ENCODE data around the gene TMEM63A. TPM values are rescaled to one million over a fixed set of nuclear protein-coding genes. Genes with fewer than 3 reads are reported as not detected.

Gene TMEM63A
- total and polyA plus RNA-seq, 2 donors (not counting 3 experiments of a cell fraction or from before 2014, with no cell fraction given) = 28.7 to 41.4 TPM

GRCh38 chr1:225840223-225840610 is 42.0 kb downstream of the TMEM63A start:
- POLR2A ChIA-PET = no interaction called here
- DNase-seq (ENCODE audit: low read depth, low spot score) (no peak), FAIRE-seq (no peak)
- TF ChIP-seq EZH2 (IDR thresholded peaks at IDR 0.05; ENCODE audit: borderline replicate concordance, low read depth, low read length, severe bottlenecking) (no peak), MYC (IDR thresholded peaks at IDR 0.05; ENCODE audit: low read depth, low read length) (no peak), FOS (IDR thresholded peaks at IDR 0.05; ENCODE audit: borderline replicate concordance, insufficient read depth, low read length) (no peak), CTCF (IDR thresholded peaks at IDR 0.05; ENCODE audit: extremely low read depth in 1 of 2, insufficient read depth in 1 of 2, low read depth in 1 of 2, low read length in 2 of 2) (no peak), GATA2 (IDR thresholded peaks at IDR 0.05; ENCODE audit: insufficient read depth, insufficient read length, low read depth, low read length) (no peak), POLR2AphosphoS5 (IDR thresholded peaks at IDR 0.05; ENCODE audit: insufficient read depth, low read depth, low read length) (no peak), MAX (IDR thresholded peaks at IDR 0.05; ENCODE audit: insufficient read depth, insufficient read length) (no peak), POLR2A (IDR thresholded peaks at IDR 0.05; ENCODE audit: low read depth, low read length) (no peak), JUN (IDR thresholded peaks at IDR 0.05; ENCODE audit: borderline replicate concordance, insufficient read depth, insufficient read length, low read depth) (no peak)
- Histone ChIP-seq H3K9me1 (replicated peaks; ENCODE audit: control insufficient read depth, extremely low read depth, insufficient read depth, low read length) (no peaks in the 10 kb centered on the region), H4K20me1 (replicated peaks; ENCODE audit: control insufficient read depth, extremely low read depth, insufficient read depth, low read length) (no peaks in the 10 kb centered on the region), H3K9me3 (replicated peaks; ENCODE audit: control insufficient read depth, insufficient read depth, low read length) (no peaks in the 10 kb centered on the region), H3K79me2 (ENCODE audit: control insufficient read depth, insufficient read depth, low read length) (no peaks in the 10 kb centered on the region), H3K4me2 (ENCODE audit: insufficient read depth, low read length) (no peak overlapping the region), H3K36me3 (ENCODE audit: control insufficient read depth in 2 of 2, extremely low read depth in 1 of 2, insufficient read depth in 2 of 2, low read length in 2 of 2) (peaks cover 0 to 3% of the 10 kb centered on the region in 2 experiments), H3K9ac (replicated peaks; ENCODE audit: extremely low read depth, insufficient read depth, low read length) (no peak overlapping the region), H2AFZ (ENCODE audit: low read depth, low read length) (no peak overlapping the region), H3K4me1 (ENCODE audit: control insufficient read depth, extremely low read depth, insufficient read depth, low read length) (no peaks in the 10 kb centered on the region), H3K27ac (ENCODE audit: insufficient read depth, low read depth, low read length) (no peak overlapping the region), H3K27me3 (ENCODE audit: control insufficient read depth in 2 of 2, insufficient read depth in 2 of 2, low read length in 2 of 2) (no peaks in the 10 kb centered on the region), H3K4me3 (replicated peaks in 1 of 3; ENCODE audit: insufficient read depth in 1 of 3, low read depth in 1 of 3, low read length in 3 of 3) (no peak overlapping the region)
- dilution Hi-C loops (cut with MboI; ENCODE audit: extremely low pct_ligation_motif_present, low sequenced_read_pairs) (no loop called here), intact Hi-C loops (cut with micrococcal nuclease) (no loop called here)
- no TSS peak for BruUV-seq (replicated peaks)
- CTCF ChIA-PET = interaction anchor here (1.1 to 2.2 kb wide), 2 partner anchors 69 to 366 kb away, joined by 5 to 7 read pairs; no protein-coding TSS in a partner anchor

Measured in endothelial cell of umbilical vein (primary cell).